SK-N-SH treated with all-trans-retinoic acid at 6 μM for 48 hours (cell line): ENCODE measurements around the gene ARHGAP44.

ENCODE experiments used
- ATAC-seq: fragments of 200-7000 bp; cut with Tn5 transposase; 3 replicates; pipeline ENCODE4 v1.9.1; 2020; ENCODE audit warnings: mild to moderate bottlenecking, moderate library complexity
- ARNTL ChIP-seq: fragments of 450-650 bp; formaldehyde crosslinking; IDR thresholded peaks from 2 replicates; pipeline ENCODE4 v1.5.0; 2020; ENCODE audit warnings: low read depth, mild to moderate bottlenecking, moderate library complexity, borderline replicate concordance
- BACH2 ChIP-seq: fragments of 250-450 bp; sonication (Bioruptor Pico); IDR thresholded peaks from 2 replicates; pipeline ENCODE4 v1.9.0; 2021; ENCODE audit warnings: mild to moderate bottlenecking, borderline replicate concordance
- CREB5 ChIP-seq: fragments of 250-450 bp; sonication (Bioruptor Pico); IDR thresholded peaks from 2 replicates; pipeline ENCODE4 v1.5.1; 2020; ENCODE audit warnings: low read depth, mild to moderate bottlenecking, moderate library complexity
- CSDC2 ChIP-seq: fragments of 250-450 bp; sonication (Bioruptor Pico); IDR thresholded peaks from 2 replicates; pipeline ENCODE4 v1.5.0; 2020; ENCODE audit warnings: mild to moderate bottlenecking, moderate library complexity
- CSRNP3 ChIP-seq: fragments of 250-450 bp; sonication (Bioruptor Pico); IDR thresholded peaks from 2 replicates; pipeline ENCODE4 v1.5.1; 2021; ENCODE audit warnings: mild to moderate bottlenecking, moderate library complexity
- ESRRG ChIP-seq: fragments of 250-450 bp; sonication (Bioruptor Pico); IDR thresholded peaks from 2 replicates; pipeline ENCODE4 v1.6.1; 2021; ENCODE audit warnings: mild to moderate bottlenecking
- GLIS3 ChIP-seq: fragments of 250-450 bp; sonication (Bioruptor Pico); IDR thresholded peaks from 2 replicates; pipeline ENCODE4 v1.5.0; 2020; ENCODE audit warnings: mild to moderate bottlenecking, moderate library complexity
- ISL1 ChIP-seq: fragments of 250-450 bp; sonication (Bioruptor Pico); IDR thresholded peaks from 2 replicates; pipeline ENCODE4 v2.1.2; 2022; ENCODE audit warnings: mild to moderate bottlenecking, moderate library complexity
- OSR1 ChIP-seq: fragments of 250-450 bp; sonication (Bioruptor Pico); IDR thresholded peaks from 2 replicates; pipeline ENCODE4 v1.8.0; 2022; ENCODE audit warnings: moderate library complexity, mild to moderate bottlenecking, inconsistent platforms
- PATZ1 ChIP-seq: fragments of 250-450 bp; sonication (Bioruptor Pico); IDR thresholded peaks from 2 replicates; pipeline ENCODE4 v1.8.0; 2020; ENCODE audit warnings: mild to moderate bottlenecking, moderate library complexity, borderline replicate concordance
- POU6F1 ChIP-seq: fragments of 250-450 bp; sonication (Bioruptor Pico); IDR thresholded peaks from 2 replicates; pipeline ENCODE4 v1.8.0; 2021; ENCODE audit warnings: low read depth, mild to moderate bottlenecking, moderate library complexity, borderline replicate concordance
- PPARA ChIP-seq: fragments of 250-450 bp; sonication (Bioruptor Pico); IDR thresholded peaks from 2 replicates; pipeline ENCODE4 v1.5.0; 2020; ENCODE audit warnings: mild to moderate bottlenecking, borderline replicate concordance
- RARB ChIP-seq: fragments of 250-450 bp; sonication (Bioruptor Pico); IDR thresholded peaks from 2 replicates; pipeline ENCODE4 v1.8.0; 2021; ENCODE audit warnings: mild to moderate bottlenecking, moderate library complexity
- SNAI2 ChIP-seq: fragments of 250-450 bp; sonication (Bioruptor Pico); IDR thresholded peaks from 2 replicates; pipeline ENCODE4 v1.5.0; 2020; ENCODE audit warnings: mild to moderate bottlenecking, moderate library complexity
- TCF4 ChIP-seq: fragments of 250-450 bp; sonication (Bioruptor Pico); IDR thresholded peaks from 2 replicates; pipeline ENCODE4 v1.8.0; 2021; ENCODE audit warnings: mild to moderate bottlenecking, moderate library complexity, borderline replicate concordance
- TOX ChIP-seq: fragments of 250-450 bp; sonication (Bioruptor Pico); IDR thresholded peaks from 2 replicates; pipeline ENCODE4 v1.8.0; 2021; ENCODE audit warnings: mild to moderate bottlenecking, moderate library complexity, borderline replicate concordance
- TSHZ2 ChIP-seq: fragments of 250-450 bp; sonication (Bioruptor Pico); IDR thresholded peaks from 2 replicates; pipeline ENCODE4 v1.5.0; 2020; ENCODE audit warnings: mild to moderate bottlenecking, moderate library complexity
- ZC3H10 ChIP-seq: fragments of 250-450 bp; sonication (Bioruptor Pico); IDR thresholded peaks from 2 replicates; pipeline ENCODE4 v1.5.1; 2021; ENCODE audit warnings: mild to moderate bottlenecking, moderate library complexity
- ZFP30 ChIP-seq: fragments of 450-650 bp; formaldehyde crosslinking; IDR thresholded peaks from 2 replicates; pipeline ENCODE4 v1.5.0; 2022; ENCODE audit warnings: mild to moderate bottlenecking, moderate library complexity
- ZNF70 ChIP-seq: fragments of 450-650 bp; formaldehyde crosslinking; IDR thresholded peaks from 2 replicates; pipeline ENCODE4 v1.5.0; 2020; ENCODE audit warnings: mild to moderate bottlenecking, moderate library complexity
- ZNF8 ChIP-seq: fragments of 450-650 bp; formaldehyde crosslinking; IDR thresholded peaks from 2 replicates; pipeline ENCODE4 v1.5.0; 2020; ENCODE audit warnings: mild to moderate bottlenecking, moderate library complexity

Gene ARHGAP44

GRCh38 chr17:12745486-12745885 is 43.8 kb upstream of the ARHGAP44 start:
- TF ChIP-seq TOX (CRISPR knock-in tag) (no peak), ARNTL (CRISPR knock-in tag) (no peak), ZNF8 (CRISPR knock-in tag) (no peak), PATZ1 (no peak), GLIS3 (CRISPR knock-in tag) (no peak), TSHZ2 (no peak), ZNF70 (CRISPR knock-in tag) (no peak), ISL1 (CRISPR knock-in tag) (no peak), ZC3H10 (CRISPR knock-in tag) (no peak), SNAI2 (CRISPR knock-in tag) (no peak), CREB5 (CRISPR knock-in tag) (no peak), ESRRG (CRISPR knock-in tag) (no peak), TCF4 (CRISPR knock-in tag) (no peak), POU6F1 (CRISPR knock-in tag) (no peak), ZFP30 (CRISPR knock-in tag) (no peak)
- ATAC-seq, result no peak

GRCh38 chr17:12756786-12757185 is 32.5 kb upstream of the ARHGAP44 start:
- no peak for TF ChIP-seq CSRNP3 (CRISPR knock-in tag)
- TF ChIP-seq SNAI2 (CRISPR knock-in tag), result no peak
- TF ChIP-seq OSR1 (CRISPR knock-in tag), result no peak
- TF ChIP-seq ISL1 (CRISPR knock-in tag), result no peak
- no peak for TF ChIP-seq BACH2 (CRISPR knock-in tag)
- TF ChIP-seq PPARA (CRISPR knock-in tag), result no peak
- no peak for TF ChIP-seq ARNTL (CRISPR knock-in tag)
- TF ChIP-seq TOX (CRISPR knock-in tag), result no peak
- no peak for TF ChIP-seq PATZ1
- no peak for TF ChIP-seq POU6F1 (CRISPR knock-in tag)
- TF ChIP-seq TSHZ2, result no peak
- no peak for TF ChIP-seq CREB5 (CRISPR knock-in tag)
- TF ChIP-seq ESRRG (CRISPR knock-in tag), result no peak
- no peak for TF ChIP-seq GLIS3 (CRISPR knock-in tag)
- no peak for TF ChIP-seq ZFP30 (CRISPR knock-in tag)
- no peak for TF ChIP-seq ZNF70 (CRISPR knock-in tag)
- no peak for TF ChIP-seq RARB (CRISPR knock-in tag)
- no peak for TF ChIP-seq ZC3H10 (CRISPR knock-in tag)
- no peak for TF ChIP-seq CSDC2 (CRISPR knock-in tag)
- no peak for TF ChIP-seq TCF4 (CRISPR knock-in tag)

More at GRCh38 chr17:12756786-12757185, 32.5 kb upstream of the ARHGAP44 start:
- ATAC-seq, result no peak
